ENCODE data around the gene SLC1A2.
"Not testable (repeated sequence)": the region's sequence is repeated elsewhere in the genome, so short reads cannot be mapped to it uniquely, and the experiment has no call there.

Gene SLC1A2

GRCh38 chr11:35237860-35238715 is 181.3 kb downstream of the SLC1A2 start:
- peak; percentile 62 for DNase-seq

- DNase-seq = no peak
Measured at GRCh38 chr11:35237351-35237750, 182.0 kb downstream of the SLC1A2 start.

- no peak for DNase-seq
Measured at GRCh38 chr11:35236667-35237003, 182.7 kb downstream of the SLC1A2 start.

- DNase-seq = no peak
Measured at GRCh38 chr11:35235936-35236666, 183.3 kb downstream of the SLC1A2 start.

GRCh38 chr11:35235498-35235897 is 183.9 kb downstream of the SLC1A2 start:
- DNase-seq = no peak

- DNase-seq = no peak
Measured at GRCh38 chr11:35235157-35235468, 184.2 kb downstream of the SLC1A2 start.

- DNase-seq = no peak
Measured at GRCh38 chr11:35234460-35235156, 184.8 kb downstream of the SLC1A2 start.

GRCh38 chr11:35233518-35233917 is 185.8 kb downstream of the SLC1A2 start:
- no peak for DNase-seq

GRCh38 chr11:35232891-35233330 is 186.4 kb downstream of the SLC1A2 start:
- no peak for DNase-seq

- no peak for DNase-seq
Measured at GRCh38 chr11:35231076-35231860, 188.1 kb downstream of the SLC1A2 start.

- DNase-seq = no peak
Measured at GRCh38 chr11:35230388-35230787, 189.0 kb downstream of the SLC1A2 start.

GRCh38 chr11:35228328-35228725 is 191.0 kb downstream of the SLC1A2 start:
- no peak for DNase-seq

GRCh38 chr11:35227576-35228327 is 191.6 kb downstream of the SLC1A2 start:
- no peak for DNase-seq

GRCh38 chr11:35226756-35227155 is 192.6 kb downstream of the SLC1A2 start:
- DNase-seq = not testable (repeated sequence)

GRCh38 chr11:35225946-35226520 is 193.3 kb downstream of the SLC1A2 start:
- no peak for DNase-seq

GRCh38 chr11:35223991-35224390 is 195.4 kb downstream of the SLC1A2 start:
- no peak for DNase-seq

GRCh38 chr11:35223371-35223796 is 196.0 kb downstream of the SLC1A2 start:
- DNase-seq = no peak

GRCh38 chr11:35218956-35219355 is 200.4 kb downstream of the SLC1A2 start:
- DNase-seq = no peak

- DNase-seq = no peak
Measured at GRCh38 chr11:35216962-35217678, 202.2 kb downstream of the SLC1A2 start.

GRCh38 chr11:35215945-35216344 is 203.4 kb downstream of the SLC1A2 start:
- DNase-seq = no peak

GRCh38 chr11:35214792-35215193 is 204.6 kb downstream of the SLC1A2 start:
- DNase-seq = no peak
